ENCODE data around the gene LRRC75B.
"Not testable (repeated sequence)": the region's sequence is repeated elsewhere in the genome, so short reads cannot be mapped to it uniquely, and the experiment has no call there.

The LRRC75B gene

DNA sequence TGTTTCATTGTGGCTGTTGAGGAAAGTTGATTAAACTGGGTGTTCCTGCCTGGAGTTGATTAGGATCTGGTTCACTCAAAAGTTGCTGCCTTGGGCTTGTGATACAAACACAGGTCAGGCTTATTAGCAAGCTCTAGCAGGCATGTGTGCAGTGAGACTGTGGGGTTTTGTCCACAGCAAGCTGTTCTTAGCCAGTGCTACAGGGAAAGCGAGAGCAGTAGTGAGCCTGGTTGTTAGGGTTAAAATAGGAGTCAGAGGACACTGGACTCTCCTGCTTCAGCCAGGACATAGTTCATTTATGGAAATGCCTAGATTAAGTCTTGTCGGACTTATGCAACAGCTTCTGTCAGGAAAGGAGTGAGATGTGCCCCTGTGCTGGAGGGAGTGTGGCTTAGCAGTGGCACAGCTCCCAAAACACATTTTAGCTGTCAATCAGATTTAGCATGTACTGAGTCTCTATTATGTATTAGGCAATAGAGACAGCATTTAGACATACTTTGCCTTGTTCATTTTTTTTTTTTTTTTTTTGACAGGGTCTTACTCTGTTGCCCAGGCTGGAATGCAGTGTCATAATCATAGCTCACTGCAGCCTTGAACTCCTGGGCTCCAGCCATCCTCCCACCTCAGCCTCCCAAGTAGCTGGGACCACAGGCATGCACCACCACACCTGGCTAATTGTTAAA is 28.4 kb downstream of the LRRC75B start:
- Mint-ChIP-seq H3K9me3 (no peaks in the 10 kb centered on the region), H3K27ac (peak overlapping the region; percentile 77), H3K27me3 (no peaks in the 10 kb centered on the region), H3K4me1 (peaks cover 24 to 48% of the 10 kb centered on the region in 2 donors), H3K4me3 (no peak overlapping the region), H3K36me3 (peaks cover 15 to 30% of the 10 kb centered on the region in 2 donors)
- ATAC-seq (replicated peaks), result no peak
- DNase-seq, result no peak

DNA sequence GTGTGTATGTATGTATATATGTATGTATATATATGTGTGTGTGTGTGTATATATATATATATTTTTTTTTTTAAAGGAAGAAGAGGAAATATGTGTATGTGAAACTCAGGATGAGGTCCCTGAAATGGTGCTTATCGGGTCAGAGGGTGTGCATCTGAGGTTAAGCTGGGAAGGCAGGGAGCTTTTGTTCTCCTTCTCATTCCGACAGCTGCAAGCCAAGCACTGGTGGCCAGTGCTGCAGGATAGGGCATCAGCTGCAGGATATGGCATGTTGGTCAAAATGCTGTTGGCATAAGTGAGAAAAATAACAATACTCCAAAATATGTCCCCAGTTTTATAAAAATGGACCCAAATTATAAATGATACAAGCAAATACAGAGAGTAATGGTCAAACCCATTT is 29.6 kb downstream of the LRRC75B start:
- Mint-ChIP-seq H3K27me3 (no peaks in the 10 kb centered on the region), H3K4me1 (peaks cover 34 to 61% of the 10 kb centered on the region in 2 donors), H3K9me3 (no peaks in the 10 kb centered on the region), H3K27ac (no peak overlapping the region), H3K36me3 (peaks cover 18 to 37% of the 10 kb centered on the region in 2 donors), H3K4me3 (no peak overlapping the region)
- DNase-seq (no peak), ATAC-seq (replicated peaks) (no peak)

DNA sequence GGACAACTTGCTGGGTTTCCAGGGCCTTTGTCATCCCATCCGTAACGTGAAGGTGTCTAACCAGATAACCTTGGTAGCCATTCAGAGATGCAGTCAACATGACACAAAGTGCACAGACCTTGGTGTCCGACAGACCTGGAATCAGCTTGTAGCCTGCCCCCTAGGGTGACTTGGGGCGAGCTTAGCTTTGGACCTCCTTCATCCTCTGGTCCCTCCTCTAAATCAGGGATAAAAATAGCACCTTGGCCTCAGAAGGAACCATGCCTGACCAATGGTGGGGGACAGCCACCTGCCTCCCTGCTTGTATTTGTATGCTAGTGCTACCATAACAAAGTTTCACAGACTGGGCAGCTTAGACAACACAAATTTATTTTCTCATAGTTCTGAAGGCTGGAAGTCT is 33.4 kb downstream of the LRRC75B start:
- DNase-seq (no peak), ATAC-seq (replicated peaks) (no peak)
- Mint-ChIP-seq H3K27me3 (no peaks in the 10 kb centered on the region), H3K36me3 (peaks cover 29 to 45% of the 10 kb centered on the region in 2 donors), H3K4me1 (peaks cover 30 to 61% of the 10 kb centered on the region in 2 donors), H3K4me3 (no peak overlapping the region), H3K27ac (peak overlapping the region; percentile 42), H3K9me3 (no peaks in the 10 kb centered on the region)

DNA sequence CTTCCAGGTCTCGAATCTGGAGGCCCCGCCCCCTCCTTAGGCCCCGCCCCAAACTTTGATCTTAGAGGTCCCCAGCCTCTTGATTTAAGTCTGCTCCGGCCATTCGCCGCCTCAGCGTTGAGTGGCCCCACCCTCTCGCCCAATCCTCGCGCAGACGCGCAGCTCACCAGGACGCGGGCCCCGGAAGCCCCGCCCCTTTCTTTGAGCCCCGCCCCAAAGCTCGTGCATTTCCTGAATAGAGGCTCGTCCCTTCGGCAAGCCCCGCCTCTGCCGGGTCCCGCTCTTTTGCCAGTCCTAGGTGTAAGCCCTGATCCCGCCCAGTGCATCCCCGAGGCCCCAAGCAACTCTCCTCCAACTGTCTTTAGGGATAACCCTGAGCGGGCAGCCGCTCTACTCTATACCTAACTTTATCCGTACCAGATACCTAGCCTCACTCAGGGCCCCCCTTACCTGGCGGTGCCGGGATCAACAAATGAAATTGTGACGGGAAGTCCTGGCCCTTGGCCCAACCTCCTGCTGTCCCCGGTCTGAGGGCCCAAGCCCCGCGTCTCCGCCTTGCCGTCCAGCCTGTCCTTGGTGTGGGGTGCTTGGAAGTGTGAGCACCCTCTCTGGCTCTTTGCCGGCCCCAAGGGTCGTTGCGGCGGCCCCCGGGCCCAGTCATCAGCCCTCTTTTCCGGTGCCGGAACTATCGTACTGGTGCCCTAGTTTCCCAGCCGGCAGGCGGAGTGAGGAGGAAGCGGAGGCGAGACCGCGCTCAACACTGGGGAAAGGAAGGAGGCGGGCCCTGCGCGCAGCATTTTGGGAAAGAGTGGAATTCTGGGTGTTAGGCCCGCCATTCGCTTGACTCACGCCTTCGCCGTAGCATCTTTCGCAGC is 37.5 kb downstream of the LRRC75B start, which contains the start of gene SNRPD3:
TSS of gene SNRPD3 (plus strand) at position 835 of the 875 bp plus-strand sequence. CDS start 1,676 bp downstream, outside the sequence.
- Mint-ChIP-seq H3K36me3 (peaks cover 34 to 54% of the 10 kb centered on the region in 2 donors), H3K27ac (peak within 1 kb of the TSS; percentile 98), H3K4me1 (peaks cover 49 to 70% of the 10 kb centered on the region in 2 donors), H3K27me3 (no peaks in the 10 kb centered on the region), H3K9me3 (no peaks in the 10 kb centered on the region), H3K4me3 (peak within 1 kb of the TSS; percentile 97 to 98)
- DNase-seq (peak; percentile 97), ATAC-seq (replicated peaks) (peak; percentile 82 to 86)

DNA sequence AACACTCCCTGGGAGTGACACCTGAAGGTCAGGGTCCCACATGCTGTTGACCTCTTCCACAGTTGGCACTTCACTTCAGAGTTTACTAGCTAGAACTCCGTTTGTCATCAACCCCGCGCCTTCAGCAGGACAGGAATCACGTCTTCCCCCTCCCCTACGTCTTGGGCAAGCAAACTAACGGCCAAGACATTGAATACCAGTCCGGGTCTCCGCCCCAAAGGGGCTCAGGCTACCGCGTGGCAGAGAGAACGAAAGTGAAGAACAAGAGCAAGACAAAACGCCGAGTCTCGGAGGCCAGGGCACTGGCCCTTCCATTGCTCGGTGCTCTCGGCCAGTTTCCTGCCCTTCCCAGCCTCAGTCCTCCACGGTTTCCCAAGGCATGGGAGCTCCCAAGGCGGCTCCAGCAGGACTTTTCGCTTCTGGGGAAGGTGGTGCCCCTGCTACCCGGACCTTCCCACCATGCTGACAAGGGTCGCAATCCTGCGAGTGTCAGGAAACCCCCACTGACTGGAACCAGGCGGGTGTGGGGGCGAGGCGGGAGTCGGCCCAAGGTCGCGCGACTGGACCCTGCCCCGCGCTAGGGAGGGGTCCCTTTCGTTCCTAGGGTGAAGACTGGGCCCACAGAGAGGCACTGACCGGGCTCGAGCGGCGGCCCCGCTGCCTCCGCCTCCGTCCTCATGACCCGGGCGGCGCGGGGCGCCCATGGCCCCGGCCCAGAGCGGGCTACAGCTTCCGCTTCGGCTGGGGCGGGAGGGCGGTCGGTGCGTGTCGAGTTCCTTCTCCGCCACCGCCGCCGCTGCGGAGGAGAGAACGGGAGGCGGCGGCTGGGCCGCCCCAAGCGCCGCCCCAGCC is 38.3 kb downstream of the LRRC75B start, which contains the start of gene GUCD1:
TSS of gene GUCD1 (minus strand) at position 826 of the 852 bp plus-strand sequence. CDS start at position 679, 147 bp downstream.
- DNase-seq (peak; percentile 23), ATAC-seq (replicated peaks) (peak in 1 of 2 donors; percentile 5)
- H3K27ac Mint-ChIP-seq, result peak within 1 kb of the TSS; percentile 98
- H3K27me3 Mint-ChIP-seq, result no peaks in the 10 kb centered on the region
- H3K36me3 Mint-ChIP-seq, result peaks cover 35 to 55% of the 10 kb centered on the region in 2 donors
- H3K4me1 Mint-ChIP-seq, result peaks cover 52 to 73% of the 10 kb centered on the region in 2 donors
- H3K9me3 Mint-ChIP-seq, result no peaks in the 10 kb centered on the region
- H3K4me3 Mint-ChIP-seq, result peak within 1 kb of the TSS; percentile 97 to 98

DNA sequence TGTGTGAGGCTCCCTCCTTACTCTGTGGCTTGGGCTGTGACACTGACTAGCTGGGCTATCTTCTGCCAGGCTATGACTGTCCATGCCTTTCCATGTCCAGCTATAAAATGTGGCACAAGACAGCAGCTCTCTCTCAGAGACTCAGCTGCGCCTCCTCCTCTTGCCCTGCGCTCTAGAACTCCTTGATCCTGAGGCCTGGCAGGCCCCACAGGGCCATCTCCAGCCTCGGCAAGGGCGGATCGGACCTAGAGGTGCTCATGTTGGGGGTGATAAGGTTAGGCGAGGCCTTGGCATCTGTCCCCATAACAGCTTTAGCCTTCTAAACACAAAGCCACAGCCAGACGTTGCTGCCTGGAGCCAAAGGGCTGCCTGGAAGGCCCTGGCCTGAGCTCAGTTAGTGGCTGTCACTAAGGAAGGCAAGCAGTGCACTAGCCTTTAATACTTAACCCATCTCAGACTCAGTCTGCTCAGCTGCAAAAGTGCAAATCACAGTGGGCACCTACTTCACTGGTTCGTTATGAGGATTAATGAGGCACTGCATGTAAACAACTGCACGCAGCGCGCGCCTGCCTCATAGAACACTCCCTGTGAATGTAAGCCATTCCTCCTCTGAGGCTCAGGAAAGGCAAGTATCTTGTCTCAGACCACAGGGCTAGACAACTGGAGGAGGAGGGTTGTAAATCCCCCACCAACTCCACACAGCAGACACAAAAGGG is 39.1 kb downstream of the LRRC75B start:
- no peak for DNase-seq
- Mint-ChIP-seq H3K36me3 (peaks cover 34 to 51% of the 10 kb centered on the region in 2 donors), H3K9me3 (no peaks in the 10 kb centered on the region)

DNA sequence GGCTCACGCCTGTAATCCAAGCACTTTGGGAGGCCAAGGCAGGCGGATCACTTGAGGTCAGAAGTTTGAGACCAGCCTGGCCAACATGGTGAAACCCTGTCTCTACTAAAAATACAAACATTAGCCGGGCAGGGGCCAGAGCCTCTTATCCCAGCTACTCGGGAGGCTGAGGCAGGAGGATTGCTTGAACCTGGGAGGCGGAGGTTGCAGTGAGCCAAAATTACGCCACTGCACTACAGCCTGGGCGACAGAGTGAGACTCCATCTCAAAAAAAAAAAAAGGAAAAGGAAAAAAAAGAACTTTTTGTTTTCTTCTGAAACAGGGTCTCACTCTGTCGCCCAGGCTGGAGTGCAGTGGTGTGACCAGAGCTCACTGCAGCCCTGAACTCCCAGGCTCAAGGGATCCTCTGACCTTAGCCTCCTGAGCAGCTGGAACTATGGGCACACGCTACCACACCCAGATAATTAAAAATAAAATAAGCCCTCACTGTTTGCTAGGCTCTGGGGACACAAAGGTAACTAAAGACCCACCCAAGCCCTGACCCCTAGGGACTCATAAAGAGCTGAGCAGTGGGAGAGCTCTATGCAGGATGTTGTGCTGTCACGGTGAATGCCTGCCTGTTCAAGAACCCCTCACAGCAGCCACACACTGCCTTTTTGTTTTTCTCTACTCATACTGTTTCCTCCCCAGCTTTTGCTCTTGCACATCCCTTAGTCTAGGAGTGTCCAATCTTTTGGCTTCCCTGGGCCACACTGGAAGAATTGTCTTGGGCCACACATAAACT is 40.2 kb downstream of the LRRC75B start:
- not testable (repeated sequence) for H3K27me3 Mint-ChIP-seq, H3K9me3 Mint-ChIP-seq
- Mint-ChIP-seq H3K27ac (peak overlapping the region; percentile 98), H3K36me3 (peaks cover 34 to 51% of the 10 kb centered on the region in 2 donors), H3K4me3 (peak overlapping the region; percentile 97 to 98), H3K4me1 (peaks cover 44 to 70% of the 10 kb centered on the region in 2 donors)
- peak; percentile 13 to 20 for ATAC-seq (replicated peaks)
- DNase-seq, result peak; percentile 13

More for the DNA sequence above, 39.1 kb downstream of the LRRC75B start:
- Mint-ChIP-seq H3K4me1 (peaks cover 51 to 73% of the 10 kb centered on the region in 2 donors), H3K27me3 (no peaks in the 10 kb centered on the region), H3K27ac (peak overlapping the region; percentile 98), H3K4me3 (peak overlapping the region; percentile 97 to 98)
- no peak for ATAC-seq (replicated peaks)

DNA sequence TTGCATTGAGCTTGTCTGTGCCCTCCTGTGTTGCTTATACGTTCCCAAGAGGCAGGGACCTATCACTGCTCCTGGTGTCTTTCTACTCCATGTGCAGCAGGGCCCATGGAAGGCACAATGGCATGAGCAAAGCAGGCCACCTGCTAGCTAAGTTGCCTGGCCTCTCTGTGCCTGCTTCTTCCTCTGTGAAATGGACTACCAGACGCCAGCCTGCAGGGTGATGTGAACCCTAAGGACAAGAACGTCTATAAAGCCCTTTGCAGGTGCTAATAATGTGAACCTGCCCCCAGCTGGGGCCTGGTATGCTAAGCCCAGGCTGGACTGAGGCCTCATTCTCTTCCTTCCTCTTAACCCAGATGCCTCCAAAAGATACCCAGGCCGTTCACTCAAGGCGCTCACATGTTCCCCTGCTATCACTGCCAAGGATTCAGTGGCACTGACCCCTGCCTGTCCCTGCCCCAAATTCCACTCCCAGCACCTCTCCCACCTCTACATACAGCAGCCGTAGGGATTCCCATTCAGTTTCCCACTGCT is 41.9 kb downstream of the LRRC75B start:
- Mint-ChIP-seq H3K36me3 (peaks cover 44 to 58% of the 10 kb centered on the region in 2 donors), H3K27ac (peak overlapping the region; percentile 82), H3K4me3 (peak overlapping the region; percentile 26 to 46), H3K9me3 (no peaks in the 10 kb centered on the region), H3K4me1 (peaks cover 41 to 74% of the 10 kb centered on the region in 2 donors), H3K27me3 (no peaks in the 10 kb centered on the region)
- ATAC-seq (replicated peaks) (no peak), DNase-seq (no peak)

DNA sequence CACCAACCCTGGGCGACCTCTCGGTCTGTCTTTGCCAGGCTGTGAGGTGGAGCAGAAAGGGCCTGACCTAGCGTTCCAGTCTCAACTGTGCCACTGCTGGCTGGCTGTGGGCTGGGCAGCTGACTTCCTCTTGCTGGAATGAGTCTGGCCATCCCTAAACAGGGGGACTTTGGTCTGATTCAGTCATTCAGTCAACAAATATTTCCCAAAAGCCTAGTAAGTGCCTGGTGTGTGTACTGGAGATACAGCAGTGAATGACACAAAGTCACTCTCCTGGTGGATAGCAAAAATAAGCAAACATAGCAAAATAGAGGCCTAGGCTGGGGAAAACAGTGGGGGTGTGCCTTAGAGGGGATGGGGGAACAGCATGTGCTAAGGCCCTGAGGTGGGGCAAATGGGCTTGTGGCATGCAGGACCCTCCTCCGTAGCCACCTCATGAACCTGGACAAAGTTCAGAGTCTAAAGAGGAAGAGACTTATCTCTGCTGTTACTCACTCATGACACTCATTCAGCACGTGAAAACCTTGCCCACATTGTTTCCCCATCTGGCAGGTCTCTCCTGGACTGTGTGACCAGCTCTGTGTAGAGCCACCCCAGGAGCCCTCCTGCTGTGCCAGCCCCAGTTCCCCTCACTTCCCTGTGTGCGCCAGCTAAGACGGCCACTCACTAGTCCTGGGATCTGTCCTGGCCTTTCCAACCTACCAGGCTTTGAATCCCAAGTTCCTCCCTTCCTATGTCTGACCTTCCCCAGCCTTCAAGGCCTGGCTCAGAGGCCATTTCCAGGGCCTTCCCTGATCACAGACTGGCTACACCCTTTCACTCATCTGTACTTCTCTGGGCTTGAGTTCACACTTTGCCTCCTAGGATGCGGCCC is 42.6 kb downstream of the LRRC75B start:
- peaks cover 42 to 55% of the 10 kb centered on the region in 2 donors for H3K36me3 Mint-ChIP-seq
- peaks cover 41 to 74% of the 10 kb centered on the region in 2 donors for H3K4me1 Mint-ChIP-seq
- H3K27ac Mint-ChIP-seq, result peak overlapping the region; percentile 82
- DNase-seq (no peak), ATAC-seq (replicated peaks) (no peak)
- H3K4me3 Mint-ChIP-seq, result peak overlapping the region; percentile 26 to 46
- H3K9me3 Mint-ChIP-seq, result no peaks in the 10 kb centered on the region
- no peaks in the 10 kb centered on the region for H3K27me3 Mint-ChIP-seq

DNA sequence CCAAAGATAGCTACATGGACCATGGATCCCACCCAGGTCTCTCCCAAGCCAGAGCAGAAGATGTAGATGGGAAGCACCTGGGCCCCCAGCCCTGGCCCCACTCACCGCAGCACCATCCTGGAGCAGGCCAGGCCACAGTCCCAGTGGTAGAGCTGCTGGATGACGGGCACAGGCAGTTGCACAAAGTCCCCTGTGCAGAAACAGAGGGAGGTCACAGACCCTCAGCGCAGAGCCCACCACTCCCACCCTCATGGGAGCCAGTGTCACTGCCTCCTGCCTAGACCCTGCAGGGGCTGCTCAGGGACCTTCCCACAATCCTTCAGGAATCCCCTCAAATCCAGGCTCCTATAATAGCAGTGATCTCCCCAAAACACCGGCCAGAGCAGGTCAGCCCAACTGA is 44.1 kb downstream of the LRRC75B start:
- H3K36me3 Mint-ChIP-seq, result peaks cover 48 to 61% of the 10 kb centered on the region in 2 donors
- peaks cover 40 to 77% of the 10 kb centered on the region in 2 donors for H3K4me1 Mint-ChIP-seq
- H3K27ac Mint-ChIP-seq, result no peak overlapping the region
- H3K27me3 Mint-ChIP-seq, result no peaks in the 10 kb centered on the region
- ATAC-seq (replicated peaks) (no peak), DNase-seq (no peak)
- no peak overlapping the region for H3K4me3 Mint-ChIP-seq
- no peaks in the 10 kb centered on the region for H3K9me3 Mint-ChIP-seq

DNA sequence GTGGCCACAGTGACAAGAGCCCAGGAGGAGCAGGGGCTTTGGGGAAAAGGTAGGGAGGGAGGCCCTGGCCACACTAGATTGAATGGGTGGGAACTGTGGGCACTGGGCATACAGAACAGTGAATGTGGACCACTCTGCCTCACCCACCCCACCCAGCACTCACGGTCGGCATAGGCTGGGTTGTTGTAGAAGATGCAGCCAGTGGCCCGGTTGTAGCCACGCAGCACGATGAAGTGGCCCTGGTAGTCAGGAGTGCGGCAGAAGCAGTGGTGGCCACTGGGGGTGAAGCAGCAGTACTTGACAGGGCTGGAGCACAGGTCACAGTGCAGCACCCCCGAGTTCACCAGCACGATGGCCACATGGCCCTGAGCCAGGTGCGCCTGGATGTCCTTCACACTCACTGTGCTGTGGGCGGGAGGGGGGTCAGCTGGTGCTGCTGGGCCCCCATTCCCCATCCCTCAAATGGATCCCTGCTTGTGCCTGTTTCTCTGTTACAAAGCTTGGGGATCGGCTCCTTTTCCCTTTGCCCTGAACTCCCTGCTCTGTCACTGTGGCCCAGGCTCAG is 49.1 kb downstream of the LRRC75B start:
- Mint-ChIP-seq H3K4me3 (no peak overlapping the region), H3K36me3 (peaks cover 74 to 79% of the 10 kb centered on the region in 2 donors)

More for the DNA sequence above, 49.1 kb downstream of the LRRC75B start:
- DNase-seq (no peak), ATAC-seq (replicated peaks) (no peak)
- H3K4me1 Mint-ChIP-seq, result peaks cover 34 to 74% of the 10 kb centered on the region in 2 donors
- no peaks in the 10 kb centered on the region for H3K9me3 Mint-ChIP-seq
- H3K27ac Mint-ChIP-seq, result no peak overlapping the region
- no peaks in the 10 kb centered on the region for H3K27me3 Mint-ChIP-seq
